EL (cell line): ENCODE measurements around the gene IQSEC1.
A peak's percentile ranks its signal among the peaks of the same experiment; 100 is the strongest.

Experiments used
- DNase-seq: peaks from one replicate; pipeline ENCODE4 v3.0.0-alpha.2; 2016

IQSEC1 gene

GRCh38 chr3:13066834-13067233, 6.4 kb downstream of the IQSEC1 start:
- DNase-seq = no peak

GRCh38 chr3:13066236-13066635, 7.0 kb downstream of the IQSEC1 start:
- DNase-seq = no peak

DNA sequence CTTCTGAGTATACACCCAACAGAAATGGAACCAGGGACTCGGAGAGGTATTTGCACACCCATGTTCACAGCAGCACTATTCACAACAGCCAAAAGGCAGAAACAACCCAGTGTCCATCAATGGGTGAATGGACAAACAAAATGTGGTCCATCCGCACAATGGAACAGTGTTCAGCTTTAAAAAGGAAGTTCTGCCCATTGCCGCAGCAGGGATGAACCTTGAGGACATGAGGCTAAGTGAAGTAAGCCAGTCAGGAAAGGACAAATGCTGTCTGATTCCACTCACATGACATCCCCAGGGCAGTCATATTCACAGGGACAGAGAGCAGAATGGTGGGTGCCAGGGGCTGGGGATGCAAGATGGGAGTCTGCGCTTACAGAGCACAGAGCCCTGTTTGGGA, 7.5 kb downstream of the IQSEC1 start:
- DNase-seq = no peak

- no peak for DNase-seq
Measured at GRCh38 chr3:13064964-13065363, 8.3 kb downstream of the IQSEC1 start.

DNA sequence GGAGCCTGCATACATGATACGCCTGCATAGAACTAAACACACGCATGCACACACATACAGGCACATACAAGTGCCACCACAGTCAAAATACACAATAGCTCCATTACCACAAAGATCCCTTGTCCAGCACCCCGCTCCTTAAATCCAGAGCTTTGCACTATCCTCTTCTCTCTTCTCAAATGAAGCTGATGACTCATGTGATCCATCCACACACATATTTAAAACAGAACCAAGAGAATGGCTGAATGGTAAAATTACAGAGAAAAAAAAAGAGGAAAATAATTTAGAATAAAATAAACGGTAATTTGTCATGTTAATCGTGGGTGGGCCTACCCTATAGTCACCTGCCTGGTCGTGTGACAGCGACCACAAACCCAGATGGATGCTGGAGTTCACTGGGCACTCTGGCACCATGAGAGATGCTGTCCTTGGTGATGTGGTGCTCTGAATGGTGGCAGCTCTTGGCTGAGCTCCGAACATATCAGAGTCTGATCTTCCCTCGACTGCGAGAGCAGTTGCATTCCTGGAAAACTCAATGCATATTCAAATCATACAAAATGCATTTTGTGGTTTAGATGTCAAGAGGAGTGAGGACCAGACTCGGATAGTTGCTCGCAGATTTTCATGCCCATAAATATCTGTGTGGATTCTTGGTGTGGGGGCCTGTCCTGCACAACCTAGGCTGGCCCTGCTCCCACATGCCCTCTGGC, 8.9 kb downstream of the IQSEC1 start:
- DNase-seq = no peak

GRCh38 chr3:13063225-13063624, 10.0 kb downstream of the IQSEC1 start:
- peak; percentile 12 for DNase-seq

- DNase-seq = no peak
Measured at GRCh38 chr3:13062647-13063046, 10.6 kb downstream of the IQSEC1 start.

GRCh38 chr3:13060341-13060910, 12.8 kb downstream of the IQSEC1 start:
- no peak for DNase-seq

GRCh38 chr3:13058346-13059120, 14.7 kb downstream of the IQSEC1 start:
- DNase-seq = no peak

- DNase-seq = no peak
Measured at GRCh38 chr3:13057282-13058040, 15.8 kb downstream of the IQSEC1 start.

GRCh38 chr3:13055634-13056033, 17.6 kb downstream of the IQSEC1 start:
- DNase-seq = no peak

DNA sequence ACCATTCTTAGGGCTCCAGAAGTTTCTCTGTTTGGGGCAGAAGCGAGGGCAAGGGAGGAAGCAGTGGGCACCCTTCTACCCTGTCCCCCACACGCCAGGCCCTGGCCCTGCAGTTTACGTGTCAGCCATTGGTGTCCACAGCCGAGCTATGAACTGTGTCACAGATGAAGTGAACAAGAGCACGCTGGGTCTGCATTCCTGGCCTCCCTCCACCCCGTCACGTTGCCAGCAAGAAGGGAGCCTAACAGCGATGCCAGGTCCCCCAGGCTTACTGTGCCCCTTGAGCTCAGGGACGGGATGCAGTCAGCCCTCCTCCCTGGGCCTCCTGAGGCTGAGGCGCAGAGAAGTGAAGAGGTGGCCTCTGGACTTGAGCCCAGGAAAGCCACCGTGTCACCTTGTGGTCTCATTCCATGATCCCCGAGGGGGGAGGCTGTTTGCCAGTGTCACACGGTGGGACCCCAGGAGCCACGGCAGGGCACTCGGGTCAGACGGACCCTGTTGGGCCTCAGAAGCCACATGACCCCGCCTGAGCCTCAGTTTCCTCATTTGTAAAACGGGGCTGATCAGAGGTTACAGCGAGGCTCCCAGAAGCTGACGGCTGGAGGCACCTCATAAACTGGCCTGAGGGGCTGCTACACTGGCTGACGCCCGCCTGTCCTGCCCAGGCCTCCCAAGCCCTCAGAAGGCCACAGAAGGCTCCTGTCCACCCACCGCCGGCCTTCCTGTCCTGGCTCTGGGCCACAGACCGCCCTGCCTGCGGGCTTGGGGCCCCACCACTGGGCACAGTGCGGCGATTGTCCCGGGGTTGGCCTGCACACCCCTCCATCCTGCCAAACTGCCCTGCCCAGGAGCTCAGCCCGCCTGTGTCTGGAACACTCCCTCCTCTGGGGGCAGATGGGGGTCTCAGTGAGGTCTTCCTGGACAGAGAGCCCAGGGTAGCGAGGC, 18.6 kb downstream of the IQSEC1 start:
- DNase-seq = no peak

GRCh38 chr3:13053893-13054292, 19.3 kb downstream of the IQSEC1 start:
- DNase-seq = no peak

DNA sequence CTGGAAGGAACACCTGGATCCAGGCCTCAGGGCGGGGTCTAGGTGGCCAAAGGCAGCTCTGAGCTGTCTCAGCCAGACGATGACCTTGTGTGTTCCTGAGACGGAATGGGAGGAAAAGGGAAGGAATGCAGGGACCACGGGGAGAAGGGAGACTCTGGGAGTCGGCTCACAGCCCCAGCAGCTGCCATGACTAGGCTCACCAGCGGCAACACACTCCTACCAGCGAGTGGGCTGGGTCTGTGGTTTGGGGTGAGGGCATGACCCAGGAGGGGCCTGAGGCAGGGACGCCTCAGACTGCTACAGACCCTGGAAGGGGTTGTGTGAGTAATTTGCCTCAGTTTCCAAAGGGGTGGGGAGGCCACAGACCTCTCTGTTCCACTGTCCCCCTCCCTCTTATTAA, 19.8 kb downstream of the IQSEC1 start:
- no peak for DNase-seq

DNA sequence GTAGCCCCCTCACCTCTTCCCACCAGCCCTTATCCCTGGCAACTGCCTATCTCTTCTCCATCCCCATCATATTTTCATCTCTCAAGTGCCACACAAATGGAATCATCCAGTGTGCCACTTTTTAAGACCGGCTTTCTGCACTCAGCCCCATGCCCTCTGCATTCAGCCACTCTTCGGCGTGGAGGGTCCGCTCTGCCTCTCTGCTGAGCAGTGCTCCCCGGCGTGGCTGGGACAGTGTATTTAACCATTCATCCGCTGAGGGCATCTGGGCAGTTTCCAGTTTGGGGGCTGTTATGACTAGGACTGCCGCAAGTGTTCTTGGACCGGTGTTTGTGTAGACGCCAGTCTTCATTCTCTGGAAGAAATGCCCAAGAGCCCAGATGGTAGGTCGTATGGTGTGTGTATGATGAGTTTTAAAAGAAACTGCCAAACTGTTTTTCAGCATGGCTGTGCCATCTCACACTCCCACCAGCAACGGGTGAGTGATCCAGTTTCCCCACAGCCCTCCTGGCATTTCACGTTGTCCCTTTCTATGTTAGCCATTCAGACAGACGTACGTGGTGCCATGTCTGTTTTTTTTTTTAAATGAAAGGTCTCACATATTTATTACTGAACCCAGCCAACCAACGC, 20.9 kb downstream of the IQSEC1 start:
- no peak for DNase-seq

GRCh38 chr3:13051581-13051980, 21.6 kb downstream of the IQSEC1 start:
- no peak for DNase-seq

DNA sequence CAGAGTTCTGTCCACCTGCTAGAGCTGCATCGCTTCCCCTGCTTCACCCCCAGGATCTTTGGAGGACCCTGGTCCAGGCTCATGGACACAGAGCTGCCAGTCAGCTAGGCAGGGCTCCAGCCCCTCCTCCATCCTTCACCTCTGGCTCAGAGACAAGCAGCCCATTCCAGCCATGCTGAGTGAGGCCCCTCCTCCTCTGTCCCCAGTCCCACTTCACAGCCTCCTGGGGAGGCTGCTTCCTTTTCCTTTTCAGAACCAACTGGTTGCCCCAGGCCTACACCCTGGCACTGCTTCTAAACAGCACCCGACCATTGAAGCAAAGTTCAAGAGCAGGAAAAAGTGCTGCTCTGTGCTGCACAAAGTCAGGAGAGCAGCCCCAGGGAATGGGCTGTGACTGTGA, 22.2 kb downstream of the IQSEC1 start:
- DNase-seq = no peak

- no peak for DNase-seq
Measured at GRCh38 chr3:13050446-13050845, 22.8 kb downstream of the IQSEC1 start.

DNA sequence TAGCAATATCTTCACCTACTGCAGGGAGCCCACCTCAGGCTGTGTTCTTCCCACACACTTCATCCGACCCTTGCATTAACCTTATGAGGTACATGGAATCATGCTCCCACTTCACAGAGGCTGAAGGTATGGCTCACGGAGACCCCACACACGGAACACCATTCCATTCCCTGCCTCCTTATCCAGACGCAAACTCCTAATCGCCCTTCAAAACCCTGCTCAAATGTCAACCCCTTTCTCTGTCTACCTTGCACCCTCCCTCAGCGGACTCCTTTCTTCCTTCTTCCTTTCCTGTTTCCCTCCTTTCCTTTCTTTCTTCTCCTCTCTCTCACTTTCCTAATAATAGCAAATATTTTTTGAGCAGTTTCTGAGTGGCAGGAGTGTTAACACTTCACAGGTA, 23.8 kb downstream of the IQSEC1 start:
- no peak for DNase-seq

GRCh38 chr3:13047296-13048165, 25.7 kb downstream of the IQSEC1 start:
- DNase-seq = no peak
